ENCODE results near the gene RBM20. TPM values are rescaled to one million over a fixed set of nuclear protein-coding genes. Genes with fewer than 3 reads are reported as not detected.
"Not testable (repeated sequence)": the region's sequence is repeated elsewhere in the genome, so short reads cannot be mapped to it uniquely, and the experiment has no call there.

RBM20 gene
- total RNA-seq, 1 donor from 2014 or later = 101 TPM

DNA sequence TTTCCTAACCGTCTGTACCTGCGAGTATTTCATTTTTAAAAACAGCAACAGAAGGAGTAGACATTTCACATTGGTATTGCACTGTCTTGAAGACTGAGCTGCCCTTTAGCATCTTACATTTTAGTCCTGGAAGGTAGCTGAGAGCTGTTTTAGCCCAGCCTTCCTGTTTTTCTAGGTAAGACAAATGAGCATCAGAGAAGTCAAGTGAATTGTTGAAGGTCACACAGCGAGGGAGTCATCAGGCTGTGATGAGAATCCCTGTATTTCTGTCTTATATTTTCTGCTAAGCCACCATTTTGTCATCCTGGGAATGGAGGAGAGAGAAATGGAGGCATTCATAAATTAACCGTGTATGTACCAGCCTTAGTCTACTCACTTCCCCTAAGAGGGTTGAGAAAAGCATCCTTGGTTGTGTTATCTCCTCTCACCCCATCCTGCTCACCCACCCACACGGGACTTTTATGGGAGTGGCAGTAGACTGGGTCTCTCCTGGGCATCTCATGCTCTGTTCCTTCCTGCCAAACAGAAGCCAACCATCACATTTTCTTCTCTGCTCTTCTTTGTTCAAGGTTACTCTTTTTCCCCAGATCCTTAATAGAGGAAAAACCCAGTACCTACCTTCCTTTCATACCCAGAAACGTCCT is 8.5 kb downstream of the RBM20 start:
- Histone ChIP-seq H3K4me3 (no peak overlapping the region), H3K4me1 (peaks cover 68% of the 10 kb centered on the region), H3K27ac (replicated peaks) (peak overlapping the region; percentile 90), H3K27me3 (ENCODE audit: low read depth) (peaks cover 8% of the 10 kb centered on the region), H3K9me3 (replicated peaks) (no peaks in the 10 kb centered on the region), H3K36me3 (no peaks in the 10 kb centered on the region)
- DNase-seq = no peak
- TF ChIP-seq CTCF (IDR thresholded peaks at IDR 0.05; ENCODE audit: borderline replicate concordance) = no peak
- intact Hi-C loops (cut with micrococcal nuclease) = no loop called here

- TF ChIP-seq CTCF (IDR thresholded peaks at IDR 0.05; ENCODE audit: borderline replicate concordance) = no peak
- Histone ChIP-seq H3K4me3 (no peak overlapping the region), H3K36me3 (no peaks in the 10 kb centered on the region), H3K9me3 (replicated peaks) (no peaks in the 10 kb centered on the region), H3K4me1 (peaks cover 78% of the 10 kb centered on the region), H3K27me3 (ENCODE audit: low read depth) (no peaks in the 10 kb centered on the region), H3K27ac (replicated peaks) (peak overlapping the region; percentile 46)
- intact Hi-C loops (cut with micrococcal nuclease) = no loop called here
- no peak for DNase-seq
Observed at GRCh38 chr10:110655320-110655719, 11.2 kb downstream of the RBM20 start.

DNA sequence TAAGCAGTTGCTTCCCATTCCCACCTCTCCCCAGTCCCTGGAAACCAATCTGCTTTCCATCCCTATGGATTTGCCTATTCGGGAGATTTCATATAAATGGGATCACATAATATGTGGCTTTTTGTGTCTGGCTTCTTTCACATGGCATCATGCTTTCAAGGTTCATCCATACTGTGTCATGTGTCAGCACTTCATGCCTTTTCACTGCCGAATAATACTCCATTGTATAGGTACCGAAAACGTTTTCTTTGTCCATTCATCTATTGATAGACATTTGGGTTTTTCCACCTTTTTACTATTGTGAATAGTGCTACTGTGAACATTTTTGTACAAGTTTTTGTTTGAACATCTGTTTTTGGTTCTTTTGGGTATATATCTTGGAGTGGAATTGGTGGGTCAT is 12.5 kb downstream of the RBM20 start:
- Histone ChIP-seq H3K27me3 (ENCODE audit: low read depth) (no peaks in the 10 kb centered on the region), H3K9me3 (replicated peaks) (no peaks in the 10 kb centered on the region), H3K27ac (replicated peaks) (no peak overlapping the region), H3K36me3 (no peaks in the 10 kb centered on the region), H3K4me3 (no peak overlapping the region), H3K4me1 (peaks cover 79% of the 10 kb centered on the region)
- intact Hi-C loops (cut with micrococcal nuclease) = no loop called here
- no peak for DNase-seq
- TF ChIP-seq CTCF (IDR thresholded peaks at IDR 0.05; ENCODE audit: borderline replicate concordance) = no peak

- no peaks in the 10 kb centered on the region for H3K9me3 ChIP-seq (replicated peaks)
- peak overlapping the region; percentile 9 for H3K4me3 ChIP-seq
- peak overlapping the region; percentile 66 for H3K27ac ChIP-seq (replicated peaks)
- H3K4me1 ChIP-seq = peaks cover 69% of the 10 kb centered on the region
- no peak for TF ChIP-seq CTCF (IDR thresholded peaks at IDR 0.05; ENCODE audit: borderline replicate concordance)
- DNase-seq = no peak
- no peaks in the 10 kb centered on the region for H3K36me3 ChIP-seq
- intact Hi-C loops (cut with micrococcal nuclease) = no loop called here
- H3K27me3 ChIP-seq (ENCODE audit: low read depth) = no peaks in the 10 kb centered on the region
Observed at GRCh38 chr10:110657973-110658691, 14.0 kb downstream of the RBM20 start.

DNA sequence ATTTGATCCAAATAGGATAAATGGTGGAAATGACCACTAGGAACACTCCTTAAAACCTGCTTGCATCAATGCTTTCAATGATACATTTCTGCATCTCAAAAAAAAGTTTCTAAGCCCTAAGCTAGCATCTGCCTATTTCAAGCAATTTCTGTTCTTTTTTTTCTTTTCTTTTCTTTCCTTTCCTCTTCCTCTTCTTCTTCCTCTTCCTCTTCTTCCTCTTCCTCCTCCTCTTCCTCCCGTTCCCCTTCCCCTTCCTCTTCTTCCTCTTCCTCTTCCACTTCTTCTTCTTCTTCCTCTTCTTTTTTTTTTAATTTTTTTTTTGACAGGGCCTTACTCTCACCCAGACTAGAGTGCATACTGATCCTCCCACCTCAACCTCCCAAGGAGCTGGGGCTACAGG is 15.4 kb downstream of the RBM20 start:
- Histone ChIP-seq H3K4me1 (peaks cover 61% of the 10 kb centered on the region), H3K36me3 (no peaks in the 10 kb centered on the region), H3K4me3 (no peak overlapping the region), H3K27me3 (ENCODE audit: low read depth) (no peaks in the 10 kb centered on the region), H3K27ac (replicated peaks) (no peak overlapping the region), H3K9me3 (replicated peaks) (no peaks in the 10 kb centered on the region)
- DNase-seq = no peak
- intact Hi-C loops (cut with micrococcal nuclease) = no loop called here
- no peak for TF ChIP-seq CTCF (IDR thresholded peaks at IDR 0.05; ENCODE audit: borderline replicate concordance)

DNA sequence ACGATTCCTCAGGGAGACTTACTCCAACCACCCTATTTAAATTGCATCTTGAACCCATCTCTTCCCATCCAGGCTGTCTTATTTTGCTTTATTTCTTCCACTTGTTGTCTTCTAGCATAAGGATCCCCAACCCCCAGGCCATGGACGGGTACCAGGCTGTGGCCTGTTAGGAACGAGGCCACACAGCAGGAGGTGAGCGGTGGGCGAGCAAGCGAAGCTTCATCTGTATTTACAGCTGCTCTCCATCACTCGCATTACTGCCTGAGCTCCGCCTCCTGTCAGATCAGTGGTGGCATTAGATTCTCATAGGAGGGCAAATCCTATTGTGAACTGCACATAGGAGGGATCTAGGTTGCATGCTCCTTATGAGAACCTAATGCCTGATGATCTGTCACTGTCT is 16.2 kb downstream of the RBM20 start:
- H3K9me3 ChIP-seq (replicated peaks); H3K36me3 ChIP-seq; H3K27me3 ChIP-seq (ENCODE audit: low read depth); DNase-seq; H3K4me3 ChIP-seq; intact Hi-C loops (cut with micrococcal nuclease): not testable (repeated sequence)
- H3K27ac ChIP-seq (replicated peaks) = peak overlapping the region; percentile 15
- H3K4me1 ChIP-seq = peaks cover 61% of the 10 kb centered on the region

Measured in left ventricle myocardium inferior (tissue), 1 donor.